MG63 (cell line): ENCODE results near the gene ST8SIA2. TPM values are rescaled to one million over a fixed set of nuclear protein-coding genes. Genes with fewer than 3 reads are reported as not detected.

Source experiments
- DNase-seq: peaks from one replicate; pipeline ENCODE4 v3.0.0-alpha.2; 2020
- H3K27me3 ChIP-seq: fragments of 250-450 bp; sonication (Bioruptor Pico); 2 replicates; pipeline ENCODE4 v1.5.1; 2020; ENCODE audit warnings: mild to moderate bottlenecking, moderate library complexity
- H3K36me3 ChIP-seq: fragments of 250-450 bp; sonication (Bioruptor Pico); 2 replicates; pipeline ENCODE4 v1.5.1; 2020; ENCODE audit warnings: mild to moderate bottlenecking, moderate library complexity
- H3K4me3 ChIP-seq: fragments of 250-450 bp; sonication (Bioruptor Pico); 2 replicates; pipeline ENCODE4 v1.5.1; 2020; ENCODE audit warnings: mild to moderate bottlenecking, moderate library complexity
- H3K9me3 ChIP-seq: fragments of 250-450 bp; sonication (Bioruptor Pico); 2 replicates; pipeline ENCODE4 v1.5.1; 2020; ENCODE audit warnings: mild to moderate bottlenecking, moderate library complexity
- total RNA-seq: library from RNA; depleted of rRNA; stranded (reverse); fragments of >200 nt; shearing (Covaris generic); gene quantifications from 2 replicates; pipeline ENCODE4 v1.2.3, GENCODE V29; 2014; ENCODE audit warnings: low replicate concordance

The ST8SIA2 gene
- total RNA-seq, 1 experiment from 2014 or later = not detected

GRCh38 chr15:92495446-92495845 lies 101.8 kb downstream of the ST8SIA2 start:
- H3K9me3 ChIP-seq = no peaks in the 10 kb centered on the region
- H3K36me3 ChIP-seq = no peaks in the 10 kb centered on the region
- no peaks in the 10 kb centered on the region for H3K27me3 ChIP-seq
- no peak overlapping the region for H3K4me3 ChIP-seq
- DNase-seq = peak; percentile 11

GRCh38 chr15:92499731-92500530 lies 106.2 kb downstream of the ST8SIA2 start:
- no peak overlapping the region for H3K4me3 ChIP-seq
- H3K36me3 ChIP-seq = no peaks in the 10 kb centered on the region
- no peak for DNase-seq

DNA sequence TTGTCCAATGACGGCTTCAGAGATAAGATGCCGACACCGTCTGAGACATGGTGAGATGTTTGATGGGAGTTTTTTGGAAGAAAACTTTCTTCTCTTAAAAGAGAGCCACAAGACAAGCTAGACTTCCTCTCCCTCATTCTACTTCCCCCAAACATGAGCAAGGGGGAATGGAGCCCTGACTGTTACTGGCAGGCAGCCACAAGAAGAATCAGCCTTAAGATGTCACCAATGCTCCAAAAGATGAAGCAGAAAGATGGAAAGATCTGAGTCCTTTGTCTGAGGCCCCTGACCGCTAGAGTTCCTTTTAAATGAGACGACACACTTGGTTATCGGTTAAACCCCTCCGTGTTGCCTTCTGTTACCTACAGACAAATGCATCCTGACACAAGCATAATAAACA lies 108.7 kb downstream of the ST8SIA2 start:
- Histone ChIP-seq H3K9me3 (no peaks in the 10 kb centered on the region; the same call in 1 of the 2 replicates), H3K27me3 (no peaks in the 10 kb centered on the region), H3K4me3 (no peak overlapping the region), H3K36me3 (no peaks in the 10 kb centered on the region)
- no peak for DNase-seq

More at GRCh38 chr15:92499731-92500530, 106.2 kb downstream of the ST8SIA2 start:
- H3K9me3 ChIP-seq = no peaks in the 10 kb centered on the region
- H3K27me3 ChIP-seq = no peaks in the 10 kb centered on the region

- H3K9me3 ChIP-seq = peaks cover 2% of the 10 kb centered on the region
- no peak overlapping the region for H3K4me3 ChIP-seq
- DNase-seq = no peak
- H3K36me3 ChIP-seq = no peaks in the 10 kb centered on the region
- no peaks in the 10 kb centered on the region for H3K27me3 ChIP-seq
Observed at GRCh38 chr15:92502930-92503857, 109.5 kb downstream of the ST8SIA2 start.

DNA sequence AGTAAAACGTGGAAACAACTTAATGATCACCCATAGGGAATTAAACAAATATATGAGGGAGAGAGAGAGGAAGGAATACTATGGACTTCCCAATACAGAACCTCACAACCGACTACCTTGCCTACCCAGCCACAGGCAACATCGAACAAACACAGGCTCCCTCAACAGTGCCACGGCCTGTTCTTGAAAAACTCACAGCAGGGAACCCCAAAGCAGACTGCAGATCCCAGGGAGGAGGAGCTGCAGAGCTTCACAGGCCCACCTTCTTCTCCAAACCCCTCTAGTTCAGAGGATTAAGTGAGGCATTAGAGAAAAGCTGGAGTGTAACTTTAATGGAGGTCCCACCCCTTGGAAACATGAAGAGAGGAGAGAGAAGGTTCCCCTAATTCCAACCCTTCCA lies 110.2 kb downstream of the ST8SIA2 start:
- Histone ChIP-seq H3K9me3 (peaks cover 2% of the 10 kb centered on the region), H3K4me3 (no peak overlapping the region), H3K27me3 (no peaks in the 10 kb centered on the region; the same call in 1 of the 2 replicates), H3K36me3 (no peaks in the 10 kb centered on the region)
- no peak for DNase-seq

GRCh38 chr15:92505611-92506010 lies 111.9 kb downstream of the ST8SIA2 start:
- H3K4me3 ChIP-seq = no peak overlapping the region
- H3K9me3 ChIP-seq = peaks cover 2% of the 10 kb centered on the region
- H3K36me3 ChIP-seq = no peaks in the 10 kb centered on the region
- no peak for DNase-seq
- no peaks in the 10 kb centered on the region; the same call in 1 of the 2 replicates for H3K27me3 ChIP-seq

DNA sequence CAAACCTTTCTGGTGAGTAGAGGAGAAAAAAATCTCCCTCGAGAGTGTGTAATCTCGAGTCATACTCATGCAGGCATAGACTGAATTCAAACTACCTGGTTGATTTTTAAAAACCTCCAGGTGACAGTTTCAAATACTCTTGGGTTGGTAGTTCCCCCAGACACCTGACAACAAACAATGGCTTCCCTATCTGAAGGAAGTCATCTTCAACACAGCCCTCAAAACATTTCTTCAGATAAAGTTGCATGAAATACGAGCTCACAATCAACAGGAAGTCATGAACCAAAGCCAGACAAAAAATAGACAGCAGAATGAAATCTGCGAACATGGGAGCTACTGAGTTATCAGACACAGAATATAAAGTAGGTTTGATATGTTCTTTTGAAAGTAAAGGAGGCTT lies 112.8 kb downstream of the ST8SIA2 start:
- no peaks in the 10 kb centered on the region for H3K36me3 ChIP-seq
- no peak for DNase-seq
- H3K27me3 ChIP-seq = no peaks in the 10 kb centered on the region; the same call in 1 of the 2 replicates
- no peak overlapping the region for H3K4me3 ChIP-seq
- peaks cover 2% of the 10 kb centered on the region for H3K9me3 ChIP-seq

DNA sequence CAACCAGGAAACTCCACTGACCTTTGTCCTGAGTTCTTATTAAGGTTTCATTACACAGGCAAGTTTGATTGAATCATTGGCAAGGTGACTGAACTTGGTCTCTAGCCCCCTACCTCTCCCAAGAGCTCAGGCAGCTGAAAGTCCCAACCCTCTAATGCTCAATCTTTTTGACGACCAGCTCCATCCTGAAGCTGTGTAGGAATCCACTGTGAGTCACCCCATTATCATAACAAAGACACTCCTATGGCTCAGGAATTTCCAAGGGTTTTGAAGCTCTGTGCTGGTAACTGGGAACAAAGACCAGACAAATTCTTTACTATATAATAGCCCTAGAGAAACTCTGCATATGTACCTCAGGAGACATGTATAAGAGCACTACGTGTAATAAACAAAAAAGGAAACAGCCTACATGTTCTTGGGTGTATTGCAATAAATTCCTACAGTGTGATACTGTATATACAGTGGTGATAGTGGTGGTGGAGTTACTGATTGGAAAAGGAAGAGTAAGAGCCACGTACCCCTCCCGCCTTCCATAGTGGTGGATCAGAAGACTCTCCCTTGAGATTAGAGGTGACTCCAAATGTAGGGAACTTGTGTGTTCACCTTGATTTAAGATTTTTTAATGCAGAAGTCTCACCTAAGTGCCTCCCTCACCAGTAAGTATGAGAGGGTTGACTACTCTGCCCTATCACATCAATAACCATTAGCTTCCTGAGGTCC lies 116.6 kb downstream of the ST8SIA2 start:
- no peaks in the 10 kb centered on the region for H3K36me3 ChIP-seq

More for the DNA sequence above, 116.6 kb downstream of the ST8SIA2 start:
- Histone ChIP-seq H3K4me3 (no peak overlapping the region), H3K27me3 (no peaks in the 10 kb centered on the region; the same call in 1 of the 2 replicates), H3K9me3 (peaks cover 2% of the 10 kb centered on the region)
- no peak for DNase-seq
